ENCODE results near the gene NYAP1. TPM values are rescaled to one million over a fixed set of nuclear protein-coding genes. Genes with fewer than 3 reads are reported as not detected.

Gene NYAP1
- total RNA-seq, 1 donor from 2014 or later, result 0.95 TPM

- no peak overlapping the region for H3K4me3 Mint-ChIP-seq (ENCODE audit: unreplicated experiment)
- peaks cover 10% of the 10 kb centered on the region for H3K4me1 Mint-ChIP-seq (ENCODE audit: low read depth)
- H3K36me3 Mint-ChIP-seq (ENCODE audit: low read depth), result no peaks in the 10 kb centered on the region
- no peaks in the 10 kb centered on the region for H3K9me3 Mint-ChIP-seq (ENCODE audit: low read depth)
- DNase-seq (ENCODE audit: low spot score), result no peak
- TF ChIP-seq, protein P1, sequence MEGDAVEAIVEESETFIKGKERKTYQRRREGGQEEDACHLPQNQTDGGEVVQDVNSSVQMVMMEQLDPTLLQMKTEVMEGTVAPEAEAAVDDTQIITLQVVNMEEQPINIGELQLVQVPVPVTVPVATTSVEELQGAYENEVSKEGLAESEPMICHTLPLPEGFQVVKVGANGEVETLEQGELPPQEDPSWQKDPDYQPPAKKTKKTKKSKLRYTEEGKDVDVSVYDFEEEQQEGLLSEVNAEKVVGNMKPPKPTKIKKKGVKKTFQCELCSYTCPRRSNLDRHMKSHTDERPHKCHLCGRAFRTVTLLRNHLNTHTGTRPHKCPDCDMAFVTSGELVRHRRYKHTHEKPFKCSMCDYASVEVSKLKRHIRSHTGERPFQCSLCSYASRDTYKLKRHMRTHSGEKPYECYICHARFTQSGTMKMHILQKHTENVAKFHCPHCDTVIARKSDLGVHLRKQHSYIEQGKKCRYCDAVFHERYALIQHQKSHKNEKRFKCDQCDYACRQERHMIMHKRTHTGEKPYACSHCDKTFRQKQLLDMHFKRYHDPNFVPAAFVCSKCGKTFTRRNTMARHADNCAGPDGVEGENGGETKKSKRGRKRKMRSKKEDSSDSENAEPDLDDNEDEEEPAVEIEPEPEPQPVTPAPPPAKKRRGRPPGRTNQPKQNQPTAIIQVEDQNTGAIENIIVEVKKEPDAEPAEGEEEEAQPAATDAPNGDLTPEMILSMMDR (IDR thresholded peaks at IDR 0.05), result no peak
- no peaks in the 10 kb centered on the region for H3K27me3 Mint-ChIP-seq (ENCODE audit: low read depth)
- H3K27ac Mint-ChIP-seq (ENCODE audit: unreplicated experiment), result no peak overlapping the region
These were observed 3.2 kb downstream of the NYAP1 start for GRCh38 chr7:100486753-100487446.

DNA sequence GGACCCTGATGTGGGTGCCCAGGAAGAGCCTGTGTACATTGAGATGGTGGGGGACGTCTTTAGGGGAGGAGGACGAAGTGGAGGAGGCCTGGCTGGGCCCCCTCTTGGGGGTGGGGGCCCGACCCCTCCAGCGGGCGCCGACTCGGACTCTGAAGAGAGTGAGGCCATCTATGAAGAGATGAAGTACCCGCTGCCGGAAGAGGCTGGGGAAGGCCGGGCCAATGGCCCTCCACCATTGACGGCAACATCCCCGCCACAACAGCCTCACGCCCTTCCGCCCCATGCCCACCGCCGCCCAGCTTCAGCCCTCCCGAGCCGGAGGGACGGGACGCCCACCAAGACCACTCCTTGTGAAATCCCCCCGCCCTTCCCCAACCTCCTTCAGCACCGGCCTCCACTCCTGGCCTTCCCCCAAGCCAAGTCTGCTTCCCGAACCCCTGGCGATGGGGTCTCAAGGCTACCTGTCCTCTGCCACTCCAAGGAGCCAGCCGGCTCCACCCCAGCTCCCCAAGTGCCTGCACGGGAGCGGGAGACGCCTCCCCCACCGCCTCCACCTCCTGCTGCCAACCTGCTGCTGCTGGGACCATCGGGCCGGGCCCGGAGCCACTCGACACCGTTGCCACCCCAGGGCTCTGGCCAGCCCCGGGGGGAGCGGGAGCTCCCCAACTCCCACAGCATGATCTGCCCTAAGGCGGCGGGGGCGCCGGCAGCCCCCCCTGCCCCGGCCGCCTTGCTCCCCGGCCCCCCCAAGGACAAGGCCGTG lies 4.8 kb downstream of the NYAP1 start:
- no peaks in the 10 kb centered on the region for H3K36me3 Mint-ChIP-seq (ENCODE audit: low read depth)
- H3K27me3 Mint-ChIP-seq (ENCODE audit: low read depth), result peaks cover 1% of the 10 kb centered on the region
- no peak for DNase-seq (ENCODE audit: low spot score)
- H3K4me1 Mint-ChIP-seq (ENCODE audit: low read depth), result peaks cover 7% of the 10 kb centered on the region
- no peaks in the 10 kb centered on the region for H3K9me3 Mint-ChIP-seq (ENCODE audit: low read depth)
- H3K4me3 Mint-ChIP-seq (ENCODE audit: unreplicated experiment), result no peak overlapping the region
- TF ChIP-seq, protein P1 (IDR thresholded peaks at IDR 0.05), result no peak
- H3K27ac Mint-ChIP-seq (ENCODE audit: unreplicated experiment), result no peak overlapping the region

- H3K4me3 Mint-ChIP-seq (ENCODE audit: unreplicated experiment), result no peak overlapping the region
- peaks cover 5% of the 10 kb centered on the region for H3K4me1 Mint-ChIP-seq (ENCODE audit: low read depth)
- no peaks in the 10 kb centered on the region for H3K9me3 Mint-ChIP-seq (ENCODE audit: low read depth)
- H3K27ac Mint-ChIP-seq (ENCODE audit: unreplicated experiment), result no peak overlapping the region
- H3K27me3 Mint-ChIP-seq (ENCODE audit: low read depth), result peaks cover 1% of the 10 kb centered on the region
- TF ChIP-seq, protein P1 (IDR thresholded peaks at IDR 0.05), result no peak
- H3K36me3 Mint-ChIP-seq (ENCODE audit: low read depth), result no peaks in the 10 kb centered on the region
- no peak for DNase-seq (ENCODE audit: low spot score)
These were observed 5.4 kb downstream of the NYAP1 start for GRCh38 chr7:100489121-100489520.

- TF ChIP-seq, protein P1 (IDR thresholded peaks at IDR 0.05), result no peak
- Mint-ChIP-seq H3K9me3 (ENCODE audit: low read depth) (no peaks in the 10 kb centered on the region), H3K4me1 (ENCODE audit: low read depth) (peaks cover under 1% of the 10 kb centered on the region), H3K4me3 (ENCODE audit: unreplicated experiment) (no peak overlapping the region), H3K36me3 (ENCODE audit: low read depth) (no peaks in the 10 kb centered on the region), H3K27ac (ENCODE audit: unreplicated experiment) (no peak overlapping the region), H3K27me3 (ENCODE audit: low read depth) (peaks cover 1% of the 10 kb centered on the region)
- no peak for DNase-seq (ENCODE audit: low spot score)
These were observed 6.1 kb downstream of the NYAP1 start for GRCh38 chr7:100489824-100490223.

DNA sequence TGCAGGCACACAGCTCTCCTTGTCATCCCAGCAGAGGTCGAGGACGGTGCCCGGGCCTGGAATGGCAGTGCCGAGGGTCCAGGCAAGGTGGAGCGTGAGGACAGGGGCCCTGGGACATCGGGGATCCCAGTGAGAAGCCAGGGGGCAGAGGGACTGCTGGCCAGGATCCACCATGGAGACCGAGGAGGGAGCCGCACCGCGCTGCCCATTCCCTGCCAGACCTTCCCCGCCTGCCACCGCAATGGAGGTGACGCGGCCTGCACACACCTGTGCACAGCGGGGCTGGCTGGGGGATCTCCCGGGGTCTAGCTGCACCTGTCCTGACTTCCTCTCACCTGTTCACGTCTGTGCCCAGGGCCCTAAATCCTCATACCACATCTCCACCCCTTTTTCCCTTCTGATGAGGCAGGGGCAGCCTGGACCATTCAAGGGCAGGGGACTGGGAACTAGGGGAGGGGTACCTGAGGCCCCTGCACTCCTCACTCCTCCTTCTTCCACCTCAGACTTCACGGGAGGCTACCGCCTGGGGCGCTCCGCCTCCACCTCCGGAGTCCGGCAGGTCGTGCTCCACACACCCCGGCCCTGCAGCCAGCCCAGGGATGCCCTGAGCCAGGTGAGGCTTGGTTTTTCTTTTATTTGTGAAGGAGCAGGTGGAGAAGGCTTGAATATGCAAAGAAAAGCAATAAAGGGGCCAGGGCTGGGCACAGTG lies 6.9 kb downstream of the NYAP1 start:
- TF ChIP-seq, protein P1 (IDR thresholded peaks at IDR 0.05), result no peak
- Mint-ChIP-seq H3K27ac (ENCODE audit: unreplicated experiment) (no peak overlapping the region), H3K4me1 (ENCODE audit: low read depth) (no peaks in the 10 kb centered on the region), H3K4me3 (ENCODE audit: unreplicated experiment) (no peak overlapping the region), H3K27me3 (ENCODE audit: low read depth) (peaks cover 1% of the 10 kb centered on the region), H3K9me3 (ENCODE audit: low read depth) (no peaks in the 10 kb centered on the region), H3K36me3 (ENCODE audit: low read depth) (no peaks in the 10 kb centered on the region)
- DNase-seq (ENCODE audit: low spot score), result no peak

Data from chondrocyte (in vitro differentiated cells).